Kidney (tissue), 22 donors: ENCODE measurements around the gene ECE1. TPM values are rescaled to one million over a fixed set of nuclear protein-coding genes. Genes with fewer than 3 reads are reported as not detected.

ENCODE experiments used
- DNase-seq, 5 donors: peaks; one replicate each; pipeline ENCODE4 v3.0.0-alpha.2; 2013 to 2020
- FAIRE-seq: peaks from 2 replicates; lab custom pipeline; 2012; peaks lifted over from hg19 to GRCh38; lab: Jason Lieb, UNC
- H3K27ac ChIP-seq, 2 donors: one replicate each; pipeline ENCODE4 v1.7.0; 2013; ENCODE audit warnings: low read depth in 2 of 2, low read length in 2 of 2, inconsistent platforms in 1 of 2
- H3K27me3 ChIP-seq: one replicate; pipeline ENCODE4 v1.7.1; 2013; ENCODE audit warnings: low read length, inconsistent platforms; ENCODE audit not compliant: control insufficient read depth, insufficient read depth
- H3K36me3 ChIP-seq, 3 donors: one replicate each; pipeline versions ENCODE4 v1.7.0 to v1.7.1; 2013; ENCODE audit warnings: low read length in 3 of 3, control low read depth in 1 of 3, inconsistent platforms in 1 of 3; ENCODE audit not compliant: insufficient read depth in 3 of 3, control insufficient read depth in 2 of 3
- H3K4me1 ChIP-seq, 3 donors: one replicate each; pipeline versions ENCODE4 v1.7.0 to v1.7.1; 2013; ENCODE audit warnings: low read length in 3 of 3, inconsistent platforms in 1 of 3, low read depth in 1 of 3; ENCODE audit not compliant: control insufficient read depth in 2 of 3, insufficient read depth in 2 of 3
- H3K4me3 ChIP-seq, 3 donors: one replicate each; pipeline versions ENCODE4 v1.7.0 to v1.8.1; 2013; ENCODE audit warnings: low read length in 3 of 3, control low read depth in 1 of 3, inconsistent platforms in 1 of 3
- H3K9ac ChIP-seq, 3 donors: one replicate each; pipeline versions ENCODE4 v1.7.0 to v1.7.1; 2013; ENCODE audit warnings: low read length in 3 of 3, control low read depth in 1 of 3, inconsistent platforms in 1 of 3
- H3K9me3 ChIP-seq, 3 donors: one replicate each; pipeline versions ENCODE4 v1.7.0 to v1.7.1; 2013; ENCODE audit warnings: low read length in 3 of 3, control low read depth in 1 of 3, inconsistent platforms in 1 of 3; ENCODE audit not compliant: control insufficient read depth in 2 of 3, insufficient read depth in 1 of 3
- intact Hi-C: fragments of 100-400 bp; cut with DNase I; formaldehyde crosslinking; loops from one replicate; pipeline ENCODE4 v1.11.1; 2022
- long read RNA-seq, 10 donors: library from polyadenylated mRNA in 1 of 10; unstranded in 1 of 10; transcript quantifications; one replicate each; pipeline ENCODE4 v2.0.0 and lab custom pipeline, GENCODE V29; 2021 to 2026
- polyA plus RNA-seq: library from polyadenylated mRNA; stranded (reverse); fragments of 350-450 nt; fragmentation: Illumina TruSeq; extraction: RNeasy Lipid Tissue Mini Kit (QIAGEN cat#74804); gene quantifications from one replicate; pipeline ENCODE4 v1.2.3, GENCODE V29; 2014; ENCODE audit warnings: low read depth, low replicate concordance; ENCODE audit not compliant: insufficient read depth
- total RNA-seq: library from RNA; stranded (reverse); fragmentation: NEBNext Ultra II Directional; extraction: Animal tissue kit (Norgen Biotek cat#: 25700); gene quantifications from one replicate; pipeline ENCODE4 v1.2.1, GENCODE V29; 2021
- TF ChIP-seq, protein P1 (sequence below): IDR thresholded peaks from 3 replicates; pipeline ENCODE4 v1.5.1; 2012; ENCODE audit warnings: mild to moderate bottlenecking, moderate library complexity, borderline replicate concordance; ENCODE audit not compliant: insufficient read depth; ENCODE audit errors: extremely low read depth
- donor health status: control.
- donor health status: control.
- donor health status: control.
- donor health status: control.
- donor health status: control.
- donor health status: DM: yes; HTN: yes; CAD: no.
- donor health status: Normal renal cell carcinoma (clear cell type).

ECE1 gene
- total RNA-seq (128 TPM), polyA plus RNA-seq (30.8 TPM)
- long read RNA-seq, donor 1, full-length matches to known transcripts: 2 of 9 reads
- long read RNA-seq, donor 1, partial matches to known transcripts: 7 of 9 reads
- long read RNA-seq, donor 1, other reads (novel, unspliced or antisense): 0 of 9 reads
- long read RNA-seq, donor 2, full-length matches to known transcripts: 3 of 8 reads
- long read RNA-seq, donor 2, partial matches to known transcripts: 5 of 8 reads
- long read RNA-seq, donor 2, other reads (novel, unspliced or antisense): 0 of 8 reads
- long read RNA-seq, donor 3, full-length matches to known transcripts: 10 of 24 reads
- long read RNA-seq, donor 3, partial matches to known transcripts: 14 of 24 reads
- long read RNA-seq, donor 3, other reads (novel, unspliced or antisense): 0 of 24 reads
- long read RNA-seq, donor 4, full-length matches to known transcripts: 6 of 11 reads
- long read RNA-seq, donor 4, partial matches to known transcripts: 5 of 11 reads
- long read RNA-seq, donor 4, other reads (novel, unspliced or antisense): 0 of 11 reads
- long read RNA-seq, donor 5, partial matches to known transcripts: 0 of 1 reads
- long read RNA-seq, donor 5, other reads (novel, unspliced or antisense): 0 of 1 reads
- long read RNA-seq, donor 6: 0 reads
- long read RNA-seq, donor 7, full-length matches to known transcripts: 27 of 113 reads
- long read RNA-seq, donor 7, partial matches to known transcripts: 22 of 113 reads
- long read RNA-seq, donor 7, other reads (novel, unspliced or antisense): 64 of 113 reads
- long read RNA-seq, donor 8, full-length matches to known transcripts: 5 of 5 reads
- long read RNA-seq, donor 8, partial matches to known transcripts: 0 of 5 reads
- long read RNA-seq, donor 8, other reads (novel, unspliced or antisense): 0 of 5 reads
- long read RNA-seq, donor 9: 0 reads
- long read RNA-seq, donor 10, partial matches to known transcripts: 0 of 2 reads
- long read RNA-seq, donor 10, other reads (novel, unspliced or antisense): 0 of 2 reads

DNA sequence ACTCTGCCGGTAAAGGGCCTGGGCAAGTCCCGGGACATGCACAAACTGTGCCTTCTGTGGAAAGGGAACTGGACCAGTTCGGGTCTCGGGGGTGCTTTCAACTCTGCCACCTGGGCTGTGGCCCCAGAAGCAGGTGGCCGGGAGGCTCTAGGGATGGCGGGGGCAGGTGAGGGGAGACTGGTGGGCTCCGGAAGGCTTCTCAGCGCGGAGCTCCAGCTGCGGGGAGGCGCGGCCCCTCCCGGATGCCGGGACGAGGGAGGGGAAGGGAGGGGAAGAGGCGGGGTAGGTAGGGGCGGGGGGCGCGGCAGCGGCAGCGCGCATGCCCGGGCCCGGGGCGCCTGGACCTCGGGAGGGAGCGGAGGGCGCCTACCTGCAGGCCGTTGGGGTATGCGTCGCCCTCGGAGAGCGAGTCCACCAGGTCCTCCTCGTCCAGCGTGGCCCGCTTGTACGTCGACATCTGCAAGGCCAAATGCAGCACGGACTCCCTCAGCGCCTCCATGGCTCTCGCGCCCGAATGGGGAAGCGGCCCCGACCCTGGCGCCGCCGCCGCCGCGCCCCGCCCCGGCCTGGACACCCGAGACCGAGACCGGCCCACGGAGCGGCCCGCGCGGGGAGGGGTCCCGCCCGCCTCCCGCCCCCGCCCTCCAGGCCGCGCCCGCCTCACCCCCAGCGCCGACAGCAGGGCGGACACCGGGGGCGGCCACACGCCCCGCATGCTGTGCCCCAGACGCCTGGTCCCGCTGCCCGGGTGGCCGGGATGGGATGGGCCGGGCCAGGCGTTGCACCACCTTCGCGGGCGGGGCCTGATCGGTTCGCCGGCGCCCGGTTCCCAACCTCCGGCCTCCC, at the start of gene ECE1:
Gene ECE1 (minus strand): TSS at position 764 of the 846 bp plus-strand sequence. CDS start 49 bp downstream, at position 715.
- FAIRE-seq (no peak), DNase-seq (peak; percentile 59 to 84 (median 73))
- H3K4me1 ChIP-seq: peaks cover 0 to 14% (median 0%) of the 10 kb centered on the region in 3 donors
- H3K36me3 ChIP-seq: peaks cover 0 to 2% (median 0%) of the 10 kb centered on the region in 3 donors
- intact Hi-C loops: no loop called here
- H3K9ac ChIP-seq: peak within 1 kb of the TSS in 2 of 3 donors; percentile 46 to 48
- peak within 1 kb of the TSS; percentile 55 to 69 (median 64) for H3K4me3 ChIP-seq
- H3K27ac ChIP-seq: peak within 1 kb of the TSS in 1 of 2 donors; percentile 60
- TF ChIP-seq, protein P1, sequence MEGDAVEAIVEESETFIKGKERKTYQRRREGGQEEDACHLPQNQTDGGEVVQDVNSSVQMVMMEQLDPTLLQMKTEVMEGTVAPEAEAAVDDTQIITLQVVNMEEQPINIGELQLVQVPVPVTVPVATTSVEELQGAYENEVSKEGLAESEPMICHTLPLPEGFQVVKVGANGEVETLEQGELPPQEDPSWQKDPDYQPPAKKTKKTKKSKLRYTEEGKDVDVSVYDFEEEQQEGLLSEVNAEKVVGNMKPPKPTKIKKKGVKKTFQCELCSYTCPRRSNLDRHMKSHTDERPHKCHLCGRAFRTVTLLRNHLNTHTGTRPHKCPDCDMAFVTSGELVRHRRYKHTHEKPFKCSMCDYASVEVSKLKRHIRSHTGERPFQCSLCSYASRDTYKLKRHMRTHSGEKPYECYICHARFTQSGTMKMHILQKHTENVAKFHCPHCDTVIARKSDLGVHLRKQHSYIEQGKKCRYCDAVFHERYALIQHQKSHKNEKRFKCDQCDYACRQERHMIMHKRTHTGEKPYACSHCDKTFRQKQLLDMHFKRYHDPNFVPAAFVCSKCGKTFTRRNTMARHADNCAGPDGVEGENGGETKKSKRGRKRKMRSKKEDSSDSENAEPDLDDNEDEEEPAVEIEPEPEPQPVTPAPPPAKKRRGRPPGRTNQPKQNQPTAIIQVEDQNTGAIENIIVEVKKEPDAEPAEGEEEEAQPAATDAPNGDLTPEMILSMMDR: no peak
- H3K27me3 ChIP-seq: no peaks in the 10 kb centered on the region
- no peaks in the 10 kb centered on the region for H3K9me3 ChIP-seq

DNA sequence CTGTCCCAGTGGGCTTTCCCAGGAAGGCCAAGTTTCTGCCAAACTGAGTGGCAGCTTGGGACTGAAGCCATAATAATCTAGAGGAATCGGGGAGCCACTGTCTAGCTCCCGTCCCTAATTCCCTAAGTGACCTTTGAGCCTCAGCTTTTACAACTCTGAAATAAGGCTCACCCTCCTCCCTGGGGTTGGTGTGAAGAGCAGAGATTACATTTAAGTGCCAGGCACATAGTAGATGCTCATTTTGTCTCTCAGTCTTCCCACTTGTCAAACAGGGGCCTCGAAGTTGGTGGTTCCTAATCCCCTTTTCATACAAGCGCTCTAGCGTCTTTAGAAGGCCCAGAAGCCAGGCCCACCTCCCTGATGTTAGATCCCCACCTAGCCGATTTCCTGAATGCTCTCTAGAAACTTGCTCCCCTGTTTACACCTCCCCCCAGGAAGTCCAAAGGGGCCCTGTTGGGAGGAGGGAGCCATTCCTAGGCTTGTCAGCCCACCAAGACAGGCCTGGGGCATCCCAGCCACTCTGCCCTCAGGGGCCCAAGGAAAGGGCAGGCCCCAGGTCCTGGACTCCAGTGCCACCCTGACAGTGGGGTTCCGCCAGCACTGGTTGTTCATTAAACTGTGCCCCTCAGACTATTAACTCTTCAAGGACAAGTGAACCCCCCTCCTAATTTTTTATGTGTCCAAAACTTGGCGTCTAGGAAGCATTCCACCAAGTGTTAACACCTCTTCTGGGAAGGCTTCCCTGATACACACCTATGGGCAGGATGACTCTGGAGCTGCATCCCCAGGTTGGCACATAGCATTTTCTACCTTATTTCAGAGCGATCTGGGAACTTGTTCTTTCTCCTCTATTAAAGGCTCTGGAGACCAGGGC, 49.3 kb upstream of the ECE1 start:
- Histone ChIP-seq H3K4me3 (no peak overlapping the region), H3K9ac (peak overlapping the region in 1 of 3 donors; percentile 57), H3K4me1 (peaks cover 9 to 81% (median 70%) of the 10 kb centered on the region in 3 donors), H3K36me3 (no peaks in the 10 kb centered on the region), H3K27me3 (no peaks in the 10 kb centered on the region), H3K9me3 (no peaks in the 10 kb centered on the region), H3K27ac (peak overlapping the region; percentile 63 to 86)
- intact Hi-C loops: loop anchor here (10.0 kb wide), 1 partner anchor 85 kb away; no protein-coding TSS in a partner anchor
- FAIRE-seq (no peak), DNase-seq (no peak)
- TF ChIP-seq, protein P1: no peak
